NCI-H345 treated with DMSO at 0.1 percent for 48 hours (cell line): ENCODE data around the gene POLR3GL.
A peak's percentile ranks its signal among the peaks of the same experiment; 100 is the strongest.

Source experiments
- DNase-seq: peaks from one replicate; lab custom pipeline; 2025; ENCODE audit not compliant: unreplicated experiment; lab: John Stamatoyannopoulos, UW

The POLR3GL gene

DNA sequence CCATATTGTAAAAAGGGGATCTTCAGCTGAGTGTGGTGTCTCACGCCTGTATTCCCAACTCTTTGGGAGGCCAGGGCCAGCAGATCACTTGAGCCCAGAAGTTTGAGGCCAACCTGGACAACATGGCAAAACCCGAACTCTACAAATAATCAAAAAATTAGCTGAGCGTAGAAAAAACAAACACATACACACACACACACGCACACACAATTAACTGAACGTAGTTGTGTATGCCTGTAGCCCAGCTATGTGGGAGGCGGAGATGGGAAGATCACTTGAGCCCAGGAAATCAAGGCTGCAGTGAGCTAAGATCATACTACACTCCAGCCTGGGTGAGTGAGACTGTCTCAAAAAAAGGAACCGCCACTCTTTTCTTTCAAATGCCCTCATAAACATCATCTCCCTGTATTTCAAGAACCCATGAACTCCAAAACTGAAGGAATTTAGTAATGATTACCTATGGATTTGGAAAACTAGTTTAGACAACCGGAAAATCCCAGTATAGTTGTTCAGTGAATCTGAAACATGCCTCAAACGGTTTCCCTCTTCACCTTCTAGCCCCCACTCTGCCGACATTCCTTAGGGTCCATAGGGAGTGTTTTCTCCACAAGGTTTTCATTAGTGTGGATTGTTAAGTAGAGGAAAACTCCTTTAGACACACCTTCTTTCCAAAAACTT is 27.4 kb downstream of the POLR3GL start:
- DNase-seq: peak; percentile 44

DNA sequence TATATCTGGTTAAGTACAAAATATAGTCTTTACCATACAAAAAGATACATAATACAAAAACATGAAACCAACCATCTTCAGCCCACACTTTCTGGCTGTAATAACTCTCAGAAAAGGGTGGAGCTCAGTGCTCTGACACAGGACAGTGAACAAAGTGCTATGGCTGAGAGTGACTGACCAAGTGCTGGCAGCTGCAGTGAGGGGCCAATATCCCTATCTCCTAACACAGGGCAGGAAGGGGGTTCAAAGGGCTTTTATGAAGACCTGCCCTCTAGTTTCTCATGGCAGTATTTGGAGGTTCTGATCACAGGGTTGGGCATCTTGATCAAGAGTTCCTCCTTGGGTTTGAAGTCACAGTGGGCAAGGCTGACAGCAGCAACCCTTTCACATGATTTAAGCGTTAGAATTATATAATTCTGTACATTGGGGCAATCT is 28.0 kb downstream of the POLR3GL start:
- no peak for DNase-seq

DNA sequence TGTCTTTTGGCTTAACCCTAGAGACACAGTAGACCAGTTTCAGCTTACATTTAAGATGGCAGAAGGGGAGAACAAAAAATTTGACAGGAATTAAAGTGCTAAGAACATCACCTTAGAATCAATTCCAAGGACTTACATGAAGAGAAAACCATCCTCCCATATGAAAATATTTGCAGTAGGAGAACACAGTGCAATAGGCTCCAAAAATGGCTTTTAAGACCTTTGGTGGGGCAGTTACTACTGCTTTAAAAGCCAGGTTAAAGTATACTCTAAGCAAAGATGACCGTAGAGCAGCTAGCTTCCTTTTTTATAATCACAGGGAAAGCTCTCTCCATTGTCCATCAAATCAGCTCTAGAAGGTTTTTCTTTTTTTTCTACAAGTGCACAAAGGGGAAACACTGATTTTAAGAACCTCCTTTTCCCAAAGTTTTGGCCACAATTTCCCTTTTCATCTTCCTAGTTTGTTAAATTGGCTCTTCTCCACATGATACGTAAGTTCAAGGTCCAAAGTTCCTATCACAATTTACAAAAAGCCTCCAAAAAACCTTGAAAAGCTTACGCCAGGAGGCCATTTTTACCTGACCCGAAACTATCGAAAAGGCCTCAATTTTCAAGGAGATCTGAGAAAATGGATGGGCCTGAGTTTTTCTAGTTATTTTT is 28.6 kb downstream of the POLR3GL start:
- no peak for DNase-seq

GRCh38 chr1:145993618-145994390 is 29.3 kb downstream of the POLR3GL start:
- DNase-seq: no peak

- DNase-seq: no peak
Observed at GRCh38 chr1:145994391-145995120, 30.1 kb downstream of the POLR3GL start.

GRCh38 chr1:145995148-145995881 is 30.8 kb downstream of the POLR3GL start:
- no peak for DNase-seq

- DNase-seq: peak; percentile 85
Observed at GRCh38 chr1:145995964-145996432, 31.5 kb downstream of the POLR3GL start.

- peak; percentile 100 for DNase-seq
Observed at GRCh38 chr1:145996433-145997015, 32.0 kb downstream of the POLR3GL start, which contains the start of gene TXNIP. TSS of gene TXNIP (minus strand) at chr1:145996579. CDS start at chr1:145996266, 313 bp downstream.

DNA sequence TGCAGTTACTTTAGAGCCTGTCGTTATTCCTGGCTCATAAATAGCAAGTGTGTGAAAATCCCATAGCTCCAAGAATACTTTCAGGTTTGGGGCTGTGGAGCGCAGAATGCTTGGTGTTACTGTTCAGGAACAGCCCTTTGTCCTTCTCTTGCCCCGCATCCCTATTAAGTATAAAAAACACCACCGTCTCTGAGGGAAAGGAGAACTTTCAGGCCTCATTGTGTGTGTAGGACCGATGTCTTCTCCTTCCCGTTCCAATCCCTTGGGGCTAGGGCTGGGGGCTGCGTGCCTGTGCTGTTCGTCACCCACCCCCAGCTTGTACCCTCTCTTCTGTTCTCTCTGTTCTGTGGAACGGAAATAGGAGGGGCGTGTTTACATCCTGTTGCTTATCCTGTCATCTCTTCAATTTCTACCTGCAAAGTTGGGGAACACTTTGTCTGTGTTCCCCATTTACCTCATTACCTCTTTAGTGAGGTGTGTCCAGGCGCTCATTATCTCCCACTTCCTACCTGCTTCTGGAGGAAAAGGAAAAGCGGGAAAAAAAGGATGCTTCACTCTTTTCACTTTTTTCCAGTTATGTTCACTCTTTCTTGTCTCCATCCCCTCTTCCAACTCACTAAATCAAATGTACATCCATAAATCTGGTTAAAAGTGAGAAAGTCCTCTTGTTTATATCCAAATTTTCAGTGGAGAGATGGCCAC is 32.7 kb downstream of the POLR3GL start:
- peak; percentile 63 for DNase-seq

DNA sequence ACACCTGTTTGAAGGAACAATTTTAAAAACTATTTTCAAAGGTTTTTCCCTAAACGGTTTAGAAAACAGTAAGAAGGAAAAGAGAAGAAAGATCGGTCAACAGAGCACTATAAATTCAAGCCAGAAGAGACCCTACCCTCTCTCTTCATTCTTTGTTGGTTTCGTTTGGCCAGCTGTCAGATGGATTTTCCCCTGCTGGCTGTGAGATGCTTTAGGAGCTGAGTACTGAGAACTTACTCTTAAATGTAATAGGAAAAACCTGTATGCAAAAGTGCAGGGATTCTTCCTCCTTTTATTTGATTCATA is 33.2 kb downstream of the POLR3GL start:
- peak; percentile 57 for DNase-seq

DNA sequence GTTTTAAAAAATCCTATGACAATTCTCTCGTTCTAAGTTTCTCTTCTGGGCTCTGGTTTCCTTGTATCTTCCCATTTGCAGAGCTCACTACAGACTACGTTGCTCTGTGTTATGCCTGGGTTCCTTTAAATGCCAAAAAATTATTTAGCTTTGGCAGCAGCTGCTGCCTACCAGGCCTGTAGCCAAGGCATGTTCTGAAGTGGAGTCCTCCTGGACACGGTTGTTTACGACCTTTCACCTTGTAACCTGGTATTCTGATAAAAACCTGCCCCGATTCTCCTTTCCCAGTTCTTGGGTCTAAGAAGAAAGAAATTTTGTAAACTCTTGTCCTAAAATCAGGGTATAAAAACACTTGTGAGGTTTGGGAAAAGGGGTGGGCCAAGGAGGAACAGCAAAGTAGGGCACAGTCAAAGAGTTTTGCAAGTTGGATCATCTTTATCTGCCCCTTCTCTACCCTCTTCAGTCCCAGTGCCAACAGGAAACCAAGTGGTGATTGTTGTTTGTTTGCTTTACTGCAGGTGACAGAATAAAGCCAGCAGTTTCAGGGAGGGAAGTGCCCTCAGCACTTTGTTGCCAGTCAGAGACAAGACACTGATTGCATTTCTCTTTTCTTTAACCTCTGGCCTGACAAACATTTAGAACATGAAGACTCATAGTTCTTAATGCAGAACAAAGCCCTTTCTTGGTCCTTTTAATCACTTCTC is 35.0 kb downstream of the POLR3GL start:
- peak; percentile 98 for DNase-seq

DNA sequence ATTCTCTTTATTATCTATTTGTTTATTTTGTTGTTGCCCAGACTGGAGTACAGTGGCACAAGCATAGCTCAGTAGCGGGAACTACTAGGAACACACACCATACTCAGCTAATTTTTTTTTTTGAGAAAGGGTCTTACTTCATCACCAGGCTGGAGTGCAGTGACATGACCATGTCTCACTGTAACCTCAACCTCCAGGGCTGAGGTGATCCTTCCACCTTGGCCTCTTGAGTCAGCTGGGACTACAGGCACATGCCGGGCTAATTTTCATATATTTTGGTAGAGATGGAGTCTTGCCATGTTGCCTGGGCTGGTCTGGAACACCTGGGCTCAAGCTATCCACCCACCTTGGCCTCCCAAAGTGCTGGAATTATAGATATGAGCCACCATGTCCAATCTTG is 37.2 kb downstream of the POLR3GL start:
- no peak for DNase-seq

- no peak for DNase-seq
Observed at GRCh38 chr1:146007489-146008133, 43.1 kb downstream of the POLR3GL start.

- no peak for DNase-seq
Observed at GRCh38 chr1:146010126-146010738, 45.7 kb downstream of the POLR3GL start.

GRCh38 chr1:146012703-146013558 is 48.4 kb downstream of the POLR3GL start:
- DNase-seq: peak; percentile 87

DNA sequence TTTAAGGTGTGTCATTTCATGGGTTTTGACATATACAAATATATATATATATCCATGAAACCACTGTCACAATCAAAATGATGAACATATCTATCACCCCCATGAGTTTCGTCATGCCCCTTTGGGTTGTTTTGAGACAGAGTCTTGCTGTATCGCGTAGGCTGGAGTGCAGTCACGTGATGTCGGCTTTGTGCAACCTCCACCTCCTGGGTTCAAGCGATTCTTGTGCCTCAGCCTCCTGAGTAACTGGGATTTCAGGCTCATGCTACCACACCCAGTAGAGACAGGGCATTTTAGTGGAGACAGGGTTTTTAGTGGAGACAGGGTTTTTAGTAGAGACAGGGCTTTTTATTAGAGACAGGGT is 49.1 kb downstream of the POLR3GL start:
- DNase-seq: no peak

GRCh38 chr1:146016891-146017290 is 52.4 kb downstream of the POLR3GL start:
- DNase-seq: no peak
